GM19035 (cell line): ENCODE data around the gene CKM.
"Not testable (repeated sequence)": the region's sequence is repeated elsewhere in the genome, so short reads cannot be mapped to it uniquely, and the experiment has no call there.

Source experiments
- ATAC-seq: cut with Tn5 transposase; IDR thresholded peaks from one replicate; pipeline ENCODE4 v1.9.1; 2021; ENCODE audit not compliant: unreplicated experiment

CKM gene

GRCh38 chr19:45349430-45349941 lies 26.8 kb upstream of the CKM start:
- ATAC-seq = no peak

GRCh38 chr19:45349126-45349415 lies 26.4 kb upstream of the CKM start:
- ATAC-seq = no peak

GRCh38 chr19:45348367-45349125 lies 25.9 kb upstream of the CKM start:
- ATAC-seq = no peak

GRCh38 chr19:45347570-45348366 lies 25.1 kb upstream of the CKM start:
- no peak for ATAC-seq

GRCh38 chr19:45346449-45346848 lies 23.8 kb upstream of the CKM start:
- ATAC-seq = no peak

GRCh38 chr19:45345506-45345860 lies 22.8 kb upstream of the CKM start:
- ATAC-seq = no peak

GRCh38 chr19:45344621-45345505 lies 22.2 kb upstream of the CKM start:
- ATAC-seq = no peak

- no peak for ATAC-seq
Observed at GRCh38 chr19:45342911-45343310, 20.2 kb upstream of the CKM start.

- no peak for ATAC-seq
Observed at GRCh38 chr19:45340899-45341453, 18.3 kb upstream of the CKM start.

- ATAC-seq = no peak
Observed at GRCh38 chr19:45340232-45340898, 17.7 kb upstream of the CKM start, which contains the start of gene KLC3. Gene KLC3, plus strand, starts transcription at chr19:45340750. Its CDS starts 4,792 bp downstream, at chr19:45345542.

GRCh38 chr19:45339629-45340028 lies 17.0 kb upstream of the CKM start:
- no peak for ATAC-seq

GRCh38 chr19:45336696-45337251 lies 14.1 kb upstream of the CKM start:
- ATAC-seq = no peak

- not testable (repeated sequence) for ATAC-seq
Observed at GRCh38 chr19:45334881-45335280, 12.2 kb upstream of the CKM start.

- no peak for ATAC-seq
Observed at GRCh38 chr19:45333609-45334303, 11.1 kb upstream of the CKM start.

GRCh38 chr19:45331411-45331810 lies 8.7 kb upstream of the CKM start:
- ATAC-seq = no peak

- no peak for ATAC-seq
Observed at GRCh38 chr19:45327404-45328143, 4.9 kb upstream of the CKM start.

- no peak for ATAC-seq
Observed at GRCh38 chr19:45324349-45324907, 1.8 kb upstream of the CKM start.

GRCh38 chr19:45323671-45324081 lies 1.0 kb upstream of the CKM start:
- no peak for ATAC-seq

- no peak for ATAC-seq
Observed at GRCh38 chr19:45322311-45322710, 364 bp downstream of the CKM start.
